ENCODE data around the gene FADS6.
"Not testable (repeated sequence)": the region's sequence is repeated elsewhere in the genome, so short reads cannot be mapped to it uniquely, and the experiment has no call there.

The FADS6 gene

DNA sequence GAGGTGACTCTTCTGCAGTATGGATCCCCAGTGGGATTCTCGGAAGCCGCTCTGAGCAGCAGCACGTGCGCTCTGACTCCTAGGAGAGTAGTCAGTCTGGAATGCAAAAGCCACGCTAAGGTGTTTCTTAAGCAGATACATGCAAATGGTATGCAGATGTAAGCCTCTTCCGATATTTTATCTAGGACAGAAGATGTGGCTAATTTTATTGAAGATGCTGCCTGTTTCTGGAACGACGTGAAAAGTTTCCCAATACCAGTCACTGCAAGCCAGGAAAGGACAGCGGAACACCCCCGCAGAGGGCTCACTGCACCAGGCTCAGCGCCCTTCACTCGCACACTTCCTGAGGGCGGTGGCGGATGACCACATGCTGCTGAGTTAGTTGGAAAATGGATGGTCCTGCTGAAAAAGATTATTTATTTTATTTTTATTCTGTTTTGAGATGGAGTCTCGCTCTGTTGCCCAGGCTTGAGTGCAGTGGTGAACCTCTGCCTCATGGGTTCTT lies 10.1 kb downstream of the FADS6 start:
- no peak for DNase-seq

DNA sequence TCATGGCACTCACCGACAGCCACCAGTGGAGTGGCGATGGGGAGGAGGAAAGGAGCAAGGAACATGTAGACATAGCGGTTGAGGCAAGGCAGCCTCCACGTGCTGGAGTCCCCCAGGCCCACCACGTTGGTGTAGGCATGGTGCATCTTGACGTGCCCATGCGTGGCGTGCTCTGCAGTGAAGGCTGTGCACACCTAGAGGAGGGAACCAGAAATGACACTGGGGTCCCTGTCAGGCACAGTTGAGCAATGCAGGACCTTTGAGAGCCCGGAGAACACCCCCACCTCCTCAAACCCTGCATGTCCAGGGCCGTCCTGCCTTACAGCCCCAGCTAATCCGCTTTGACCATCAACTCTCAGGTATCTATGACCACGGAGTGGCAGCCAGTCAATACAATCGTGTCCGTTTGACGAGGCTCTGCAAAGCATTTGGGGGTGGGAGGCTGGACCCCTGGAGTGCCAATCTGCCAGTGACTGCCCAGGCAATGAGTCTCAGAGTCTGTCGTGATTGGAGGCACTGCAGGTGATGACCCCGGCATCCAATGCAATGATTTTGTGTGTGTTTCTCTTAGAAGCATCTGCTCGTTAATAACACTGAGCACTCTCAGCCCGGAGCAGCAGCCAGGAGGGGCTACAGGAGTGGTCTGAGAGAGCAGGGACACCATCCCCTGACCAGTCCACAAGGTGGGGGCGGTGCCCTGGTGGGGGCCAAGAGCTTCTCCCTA lies 10.8 kb downstream of the FADS6 start:
- DNase-seq: no peak

DNA sequence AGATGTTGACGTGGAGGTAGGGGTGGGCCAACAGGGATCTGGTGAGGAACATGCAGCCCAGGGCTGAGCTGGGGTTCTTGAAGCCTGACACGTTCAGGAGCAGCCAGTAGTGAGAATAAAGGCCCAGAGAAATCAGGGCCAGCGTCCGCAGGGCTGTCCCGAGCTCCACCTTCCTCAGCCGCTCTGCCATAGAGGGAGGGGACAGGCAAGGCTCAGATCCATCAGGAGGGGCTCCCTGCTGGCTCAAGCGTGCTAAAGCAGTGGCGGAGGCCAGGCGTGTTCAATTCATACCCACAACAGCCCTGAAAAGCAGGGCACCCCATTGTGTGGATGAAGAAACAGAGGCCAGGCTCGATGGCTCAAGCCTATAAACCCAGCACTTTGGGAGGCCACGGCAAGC lies 12.4 kb downstream of the FADS6 start:
- no peak for DNase-seq

DNA sequence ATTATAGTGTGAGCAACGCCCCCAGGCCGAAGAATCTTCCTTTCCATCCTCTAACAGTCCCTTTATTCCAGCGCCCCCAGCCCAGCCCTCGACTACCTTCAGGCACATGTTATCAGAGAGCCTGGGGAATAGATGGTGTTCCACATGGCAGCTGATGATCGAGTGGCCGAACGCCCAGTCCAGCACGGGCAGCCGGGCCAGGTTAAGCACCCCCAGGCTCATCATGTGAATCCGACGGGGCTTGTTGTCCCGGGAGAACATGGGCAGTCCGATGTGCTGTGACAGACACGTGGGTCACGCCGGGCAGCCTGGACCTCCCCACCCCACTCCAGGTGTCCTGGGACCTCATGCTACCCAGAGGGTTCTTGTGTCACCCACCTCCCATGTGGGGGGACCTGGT lies 14.1 kb downstream of the FADS6 start:
- no peak for DNase-seq

DNA sequence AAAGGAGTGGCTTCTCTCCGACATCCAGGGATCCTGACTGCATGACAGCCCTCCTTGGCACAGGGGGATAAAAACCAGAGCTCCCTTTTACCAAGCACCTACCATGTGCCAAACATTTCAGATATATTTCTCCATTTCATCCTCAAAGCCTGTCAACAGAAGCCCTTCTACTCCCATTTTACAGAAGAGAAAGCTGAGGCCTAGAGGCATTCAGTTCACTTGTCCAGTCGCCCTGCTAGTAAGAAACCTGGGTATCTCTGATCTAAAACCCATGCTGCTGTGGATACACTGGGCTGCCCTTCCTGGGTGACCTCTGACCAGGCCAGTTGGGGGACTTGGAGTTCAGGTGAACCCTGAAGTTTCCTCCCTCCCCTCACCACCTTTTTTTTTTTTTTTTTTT lies 14.8 kb downstream of the FADS6 start:
- no peak for DNase-seq

DNA sequence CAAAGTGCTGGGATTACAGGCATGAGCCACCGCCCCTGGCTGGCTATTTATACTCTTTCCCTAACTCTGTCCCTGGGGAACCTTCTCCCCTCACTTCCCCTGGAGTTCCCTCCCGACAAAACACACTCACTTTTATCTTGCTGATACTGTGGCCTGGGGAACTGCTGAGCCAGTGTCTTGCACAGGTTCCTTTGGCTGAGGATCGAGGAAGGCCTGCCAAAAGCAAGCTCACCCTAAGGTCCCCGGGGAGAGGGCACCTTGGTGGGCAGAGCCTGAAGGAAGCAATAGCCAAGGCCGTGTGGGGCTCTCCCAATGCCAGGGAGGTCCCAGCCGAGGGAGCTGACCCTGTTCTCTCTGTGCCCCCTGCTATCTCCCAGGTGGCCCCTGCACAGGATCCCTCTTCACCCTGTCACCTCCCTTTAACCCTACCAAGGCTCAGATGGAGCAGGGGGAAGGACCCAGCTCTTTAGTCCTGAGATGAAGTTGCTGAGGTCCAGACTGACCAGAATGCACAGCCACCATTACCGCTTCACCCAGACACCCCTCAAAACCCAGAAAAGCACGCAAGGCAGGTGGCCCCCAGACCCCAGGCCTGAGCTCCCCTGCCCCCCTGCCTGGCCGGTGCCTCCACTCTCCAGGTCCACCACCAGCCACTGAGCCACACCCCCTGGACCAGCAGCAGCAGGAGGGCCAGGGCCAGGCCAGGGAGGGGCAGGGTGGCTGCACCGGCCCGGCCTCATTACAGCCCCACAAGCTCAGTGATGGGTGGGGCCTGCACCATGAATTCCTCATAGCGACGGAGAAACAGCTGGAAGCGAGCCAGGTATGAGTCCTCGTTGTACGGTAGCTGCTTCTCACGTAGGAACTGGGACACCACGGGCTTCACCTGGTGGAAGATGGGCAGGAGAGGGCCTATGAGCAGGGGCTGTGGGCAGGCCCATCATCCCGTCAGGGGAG lies 15.6 kb downstream of the FADS6 start:
- no peak for DNase-seq

DNA sequence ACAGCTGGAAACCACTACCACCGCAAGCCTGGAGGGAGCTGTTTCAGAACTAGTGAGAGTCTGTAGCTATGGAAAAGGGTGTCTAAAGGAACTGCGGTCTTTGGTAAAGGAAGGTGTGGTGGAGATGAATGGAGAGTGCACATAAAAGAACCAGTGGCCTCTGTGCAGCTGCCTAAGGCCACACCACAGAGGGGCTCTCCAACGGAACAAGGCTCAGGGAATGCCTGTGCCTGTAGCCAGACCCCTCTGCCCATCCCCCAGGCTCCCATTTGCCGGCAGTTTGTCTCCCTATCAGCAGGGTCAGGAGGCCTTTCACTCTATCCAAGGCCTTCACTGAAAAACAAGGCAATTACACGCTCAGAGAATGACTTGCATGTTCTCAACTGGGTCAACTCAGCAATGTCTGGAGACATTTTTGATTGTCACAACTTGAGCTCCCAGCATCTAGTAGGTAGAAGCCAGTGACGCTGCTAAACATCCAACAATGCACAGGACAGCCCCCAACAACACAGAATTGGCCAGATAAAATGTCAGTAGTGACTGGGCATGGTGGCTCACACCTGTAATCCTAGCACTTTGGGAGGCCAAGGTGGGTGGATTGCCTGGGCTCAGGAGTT lies 17.3 kb downstream of the FADS6 start:
- DNase-seq: no peak

DNA sequence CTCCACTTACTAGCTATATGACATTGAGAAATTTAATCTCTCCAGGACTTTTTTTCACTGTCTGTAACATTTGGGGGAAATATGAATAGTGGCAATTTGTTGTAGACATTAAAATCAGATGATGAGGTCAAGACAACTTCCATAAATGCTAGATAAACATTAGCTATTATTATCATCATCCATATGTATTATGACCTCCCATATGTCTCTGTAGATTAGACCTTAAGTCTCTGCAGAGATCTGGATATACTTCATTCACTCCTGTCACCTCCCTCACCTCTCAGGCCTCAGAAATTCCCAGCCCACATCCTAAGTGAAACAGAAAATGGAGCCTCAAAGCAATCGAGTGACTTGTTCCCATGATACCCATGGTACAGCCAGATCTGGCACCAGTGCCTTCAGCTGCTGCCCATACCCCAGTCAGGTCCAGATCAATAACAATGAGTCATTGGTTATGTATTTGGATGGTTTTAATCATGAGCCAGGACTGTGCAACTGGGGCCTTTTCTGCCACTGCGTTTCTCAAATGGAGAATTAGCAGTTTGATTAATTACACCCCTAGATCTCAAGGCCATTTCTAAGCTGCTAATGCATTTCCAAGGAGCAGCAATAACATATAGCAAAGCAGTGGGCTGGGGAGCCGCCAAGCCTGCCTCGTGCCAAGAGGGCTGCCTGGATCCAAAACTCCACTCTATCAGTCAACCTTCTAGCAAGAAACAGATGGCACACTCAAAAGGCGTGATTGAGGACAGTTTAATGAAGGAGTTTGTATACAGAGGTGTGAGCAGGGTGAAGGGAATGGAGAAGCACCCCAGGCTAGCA lies 18.1 kb downstream of the FADS6 start:
- no peak for DNase-seq

DNA sequence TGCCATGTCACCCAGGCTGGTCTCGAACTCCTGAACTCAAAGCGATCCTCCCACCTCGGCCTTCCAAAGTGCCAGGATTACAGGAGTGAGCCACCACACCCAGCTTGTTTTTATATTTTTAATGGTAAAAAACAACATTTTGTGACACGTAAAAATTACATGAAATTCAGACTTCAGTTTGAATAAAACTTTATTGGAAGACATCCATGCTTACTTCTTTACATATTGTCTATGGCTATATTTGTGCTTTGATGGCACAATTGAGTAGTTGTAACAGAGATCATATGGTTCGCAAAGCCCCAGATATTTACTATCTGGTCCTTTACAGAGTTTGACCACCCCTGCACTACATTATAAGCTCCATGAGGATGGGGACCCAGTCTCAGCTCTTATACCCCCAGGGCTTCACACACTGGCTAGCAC lies 18.8 kb downstream of the FADS6 start:
- DNase-seq: no peak

DNA sequence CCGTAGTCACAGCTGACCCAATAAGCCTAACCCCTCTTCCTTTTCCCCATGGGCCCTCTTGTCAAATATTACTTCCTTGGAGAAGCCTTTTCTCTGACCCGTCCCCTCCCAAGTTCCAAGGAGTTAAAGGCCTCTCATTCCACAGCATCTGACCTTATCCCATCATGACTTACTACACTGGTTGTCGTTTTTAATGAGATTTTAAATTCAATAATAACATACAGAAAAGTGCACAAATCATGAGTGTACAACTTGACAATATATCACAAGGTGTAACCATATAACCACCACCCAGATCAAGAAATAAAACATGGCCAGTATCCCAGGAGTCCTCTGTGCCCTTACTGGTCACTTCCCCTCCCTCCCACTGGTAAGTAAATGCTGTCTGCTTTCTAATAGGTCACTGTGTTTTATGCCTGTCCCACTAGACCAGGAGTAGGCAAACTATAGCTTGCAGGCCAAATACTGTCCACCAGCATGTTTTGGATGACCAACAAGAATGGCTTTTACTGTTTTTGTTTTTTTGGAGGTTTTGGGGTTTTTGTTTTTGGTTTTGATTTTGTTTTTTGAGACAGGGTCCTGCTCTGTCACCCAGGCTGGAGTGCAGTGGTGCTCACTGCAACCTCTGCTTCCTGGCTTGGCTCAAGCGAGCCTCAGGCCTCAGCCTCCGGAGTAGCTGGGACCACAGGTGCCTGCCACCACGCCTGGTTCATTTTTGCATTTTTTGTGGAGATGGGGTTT lies 19.4 kb downstream of the FADS6 start:
- no peak for DNase-seq

DNA sequence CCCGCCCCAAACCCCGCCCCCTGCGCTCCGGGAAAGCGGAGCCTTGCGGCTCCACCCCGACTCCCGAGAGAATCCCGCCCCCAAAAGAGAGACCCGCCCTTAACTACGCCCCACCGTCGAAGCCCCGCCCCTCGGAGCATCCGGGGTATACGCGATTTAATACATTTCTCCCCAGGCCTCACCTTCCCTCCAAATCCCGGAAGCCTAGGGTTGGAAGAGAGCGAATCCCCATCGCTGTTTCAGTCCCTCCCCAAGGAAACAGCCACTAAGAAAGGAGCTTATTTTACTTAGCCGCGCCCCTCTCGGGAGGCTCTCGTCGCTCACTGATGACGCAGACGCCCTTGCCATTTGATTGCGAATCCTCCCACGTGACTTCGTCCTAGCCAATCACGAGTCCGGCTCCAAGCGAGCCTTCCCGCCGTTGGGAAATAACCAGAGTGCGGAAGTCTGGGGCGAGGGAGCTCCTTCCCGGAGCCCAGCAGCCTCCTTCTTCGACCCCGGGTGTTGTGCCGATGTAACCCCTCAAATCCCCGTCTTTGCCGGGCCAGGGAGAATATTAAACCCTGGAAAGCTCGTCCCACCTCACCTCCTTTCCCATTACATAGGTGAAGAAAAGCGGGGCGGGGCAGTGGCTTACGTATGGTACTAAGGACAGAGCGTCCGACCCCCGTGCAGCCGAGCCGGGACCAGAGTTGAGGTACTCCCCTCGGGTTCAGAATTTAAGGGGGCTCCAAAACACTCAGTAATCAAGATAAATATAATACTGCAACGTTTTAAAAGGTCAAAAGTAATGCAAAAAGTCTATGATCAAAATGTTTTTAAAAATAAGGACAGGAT lies 20.2 kb downstream of the FADS6 start:
- peak; percentile 99 for DNase-seq

DNA sequence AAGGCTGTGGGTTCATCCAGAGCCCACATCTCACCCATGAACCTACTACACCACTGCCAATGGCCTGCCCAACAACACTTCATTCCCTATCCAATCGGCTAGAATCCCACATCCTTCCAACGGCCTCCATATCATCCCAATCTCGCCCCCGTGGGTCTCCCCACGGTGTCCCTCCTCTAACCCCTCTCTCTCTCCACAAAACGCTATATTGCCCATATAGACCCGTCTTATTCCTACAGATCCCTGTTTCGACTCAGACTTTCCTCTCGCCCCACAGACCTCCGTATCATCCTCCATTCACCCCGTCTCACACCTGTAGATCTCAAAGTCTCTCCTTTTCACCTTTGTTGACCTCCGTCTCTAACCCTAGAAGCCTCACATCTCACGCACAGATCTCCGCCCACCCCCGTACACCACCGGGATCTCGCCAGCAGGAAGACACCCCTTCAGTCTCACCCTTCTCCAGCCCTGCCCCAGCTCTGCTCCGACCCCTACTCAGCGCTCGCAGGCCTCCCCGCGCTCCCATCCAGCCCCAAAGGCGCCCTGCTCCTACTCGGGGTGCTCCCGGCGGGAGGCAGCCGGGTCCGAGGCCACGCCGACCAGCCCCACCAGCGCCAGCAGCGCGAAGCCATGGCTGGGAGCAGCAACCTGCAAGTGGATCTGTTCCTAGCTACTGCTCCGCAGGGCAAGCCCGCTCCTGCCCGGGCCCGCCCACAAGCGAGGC lies 21.0 kb downstream of the FADS6 start, which contains the start of gene FDXR:
Gene FDXR, minus strand, starts transcription at position 682 of the 724 bp plus-strand sequence. Its CDS starts 50 bp downstream, at position 632.
- no peak for DNase-seq

DNA sequence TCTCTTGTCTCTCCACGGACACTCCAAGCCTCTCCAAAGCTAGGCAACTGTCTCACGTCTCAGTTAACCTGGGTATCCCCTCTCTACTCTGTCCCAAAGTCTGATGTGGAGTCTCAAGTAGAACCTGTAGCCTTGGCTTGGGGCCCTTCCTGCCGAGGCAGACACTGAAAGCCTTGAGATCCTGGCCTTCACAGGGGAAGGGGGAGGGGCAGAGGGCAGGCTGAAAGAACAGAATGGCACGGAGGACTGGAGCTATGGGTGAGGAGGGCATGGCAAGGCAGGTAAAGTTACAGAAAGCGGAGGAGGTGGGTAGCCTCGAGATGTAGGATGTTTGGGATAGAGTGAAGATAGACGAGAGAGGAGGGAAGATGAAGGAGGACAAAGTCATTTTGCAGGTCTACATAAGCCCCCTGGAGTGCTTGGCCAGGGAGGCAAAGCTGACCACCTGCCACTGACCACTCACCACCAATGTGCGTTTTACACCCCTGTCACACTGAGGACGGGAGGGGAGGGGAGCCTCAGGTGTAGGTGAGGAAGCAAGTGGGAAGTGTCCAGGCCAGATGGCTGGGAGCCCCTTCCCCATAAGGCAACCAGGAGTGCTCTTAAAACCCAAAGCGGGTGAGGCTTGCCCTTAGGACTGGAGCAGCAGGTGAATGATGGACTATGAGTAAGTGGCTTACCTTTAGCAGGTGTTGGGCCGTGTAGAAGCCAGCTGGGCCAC lies 21.9 kb downstream of the FADS6 start:
- no peak for DNase-seq

DNA sequence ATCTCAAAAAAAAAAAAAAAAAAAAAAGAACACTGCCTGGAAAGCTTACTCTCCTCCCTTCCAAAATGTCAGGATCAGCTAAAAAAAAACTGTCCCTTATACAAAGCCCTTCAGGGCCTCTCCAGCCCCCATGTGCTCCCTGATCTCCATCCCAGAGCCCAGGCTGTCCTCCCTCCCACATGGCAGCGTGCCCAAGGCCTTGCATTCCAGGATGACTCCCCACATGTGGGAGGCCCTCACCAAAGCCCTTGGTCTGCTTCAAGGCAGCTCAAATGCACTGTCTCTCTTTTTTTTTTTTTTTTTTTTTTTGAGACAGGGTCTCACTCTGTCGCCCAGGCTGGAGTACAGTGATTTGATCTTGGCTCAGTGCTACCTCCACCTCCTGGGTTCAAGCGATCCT lies 22.9 kb downstream of the FADS6 start:
- no peak for DNase-seq

DNA sequence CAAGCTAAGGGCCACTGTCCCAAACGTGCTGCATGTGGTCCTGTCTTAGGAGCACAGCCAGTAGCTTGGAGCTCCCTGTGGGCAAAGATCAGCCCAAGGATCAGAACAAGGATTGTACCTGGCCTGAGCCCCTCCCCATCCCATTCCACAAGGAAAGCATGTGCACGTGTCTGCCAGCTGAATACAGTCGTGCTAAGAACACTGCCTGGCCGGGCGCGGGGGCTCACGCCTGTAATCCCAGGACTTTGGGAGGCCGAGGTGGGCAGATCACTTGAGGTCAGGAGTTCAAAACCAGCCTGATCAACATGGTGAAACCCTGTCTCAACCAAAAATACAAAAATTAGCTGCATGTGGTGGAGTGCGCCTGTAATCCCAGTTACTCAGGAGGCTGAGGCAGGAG lies 23.4 kb downstream of the FADS6 start:
- DNase-seq: not testable (repeated sequence)

DNA sequence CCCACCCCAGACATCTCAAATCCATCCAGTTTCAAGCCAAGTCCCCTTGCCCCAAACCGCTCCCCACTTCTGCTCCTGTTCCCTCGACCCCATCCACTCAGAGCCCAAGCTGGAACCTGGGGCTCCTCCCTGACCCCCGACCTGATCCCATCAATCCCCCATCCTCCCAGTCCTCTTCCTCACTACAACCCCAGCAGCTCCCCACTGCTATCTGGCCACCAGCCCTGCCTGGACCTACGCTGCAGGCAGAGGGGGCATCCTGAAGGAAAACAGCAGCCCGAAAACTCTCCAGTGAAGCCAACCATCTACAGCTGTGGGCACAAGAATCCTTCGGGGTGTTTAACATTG lies 24.6 kb downstream of the FADS6 start:
- no peak for DNase-seq

DNA sequence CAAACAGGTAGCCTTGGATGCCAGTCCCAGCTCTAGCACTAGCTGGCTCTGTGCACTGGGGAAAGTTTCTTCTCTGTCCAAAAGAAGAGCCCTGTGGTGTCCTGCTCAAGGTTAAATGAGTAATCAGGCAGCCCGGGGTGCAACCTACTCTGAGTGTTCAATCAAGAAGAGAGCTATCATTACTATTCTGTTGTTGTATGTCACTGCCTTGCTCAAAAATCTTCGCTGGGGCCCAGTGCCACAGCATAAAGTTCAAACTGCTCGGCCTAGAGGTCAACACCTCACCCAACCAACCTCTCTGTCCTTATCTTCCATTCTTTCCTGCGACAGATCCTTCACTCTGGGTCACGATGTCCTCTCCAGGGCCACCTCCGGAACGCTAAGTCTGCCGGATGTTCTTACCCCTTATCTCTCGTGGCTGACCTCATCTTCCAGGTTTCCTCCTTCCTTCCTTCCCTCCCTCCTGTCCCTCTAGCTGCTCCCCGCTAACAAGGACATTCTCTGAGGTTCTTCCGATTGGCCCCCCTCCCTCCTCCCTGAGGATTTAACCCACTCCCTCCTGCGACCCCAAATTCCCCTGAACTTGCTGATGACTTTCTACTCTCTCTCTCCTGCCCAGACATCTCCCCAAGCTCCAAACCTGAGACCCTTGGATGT lies 25.1 kb downstream of the FADS6 start:
- no peak for DNase-seq

DNA sequence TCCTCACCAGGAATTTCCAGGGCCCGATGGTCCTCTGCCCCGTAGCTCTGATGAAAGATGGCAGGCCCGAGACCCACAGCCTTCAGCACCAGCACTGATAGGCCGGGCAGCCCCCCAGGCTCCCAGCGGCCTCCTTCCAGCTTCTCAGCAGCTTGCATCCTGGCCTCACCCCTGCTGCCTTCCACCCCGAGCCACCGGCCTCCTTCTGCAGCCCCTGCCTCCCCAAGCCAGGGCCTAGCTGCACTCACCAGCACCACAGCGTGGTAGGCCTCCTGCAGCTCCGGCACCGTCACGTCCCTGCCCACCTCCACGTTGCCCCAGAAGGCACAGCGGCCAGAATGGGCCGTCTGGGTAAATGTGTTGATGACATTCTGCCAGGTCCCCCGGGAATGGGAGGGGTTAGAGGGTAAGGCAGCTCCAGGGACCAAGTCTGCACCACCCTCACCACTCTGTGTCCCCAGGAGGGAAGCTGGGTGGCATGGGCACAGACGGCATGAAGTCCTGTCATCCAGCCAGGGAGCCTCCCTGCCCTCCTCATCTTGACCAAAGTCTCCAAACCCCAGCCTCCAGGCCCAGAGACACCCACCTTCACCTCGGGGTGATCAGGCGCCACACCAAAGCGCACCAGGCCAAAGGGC lies 27.1 kb downstream of the FADS6 start:
- no peak for DNase-seq
